A673 (cell line): ENCODE data around the gene UCN. TPM values are rescaled to one million over a fixed set of nuclear protein-coding genes. Genes with fewer than 3 reads are reported as not detected.

Experiments used
- BruUV-seq: library from RNA; stranded (reverse); fragments of 400-500 nt; replicated peaks from 2 replicates; lab custom pipeline; 2021; lab: Mats Ljungman, UMichigan
- CTCF ChIA-PET: fragments of 300-600 bp; sonication (Branson Sonifier 250); formaldehyde crosslinking; loops from one replicate; lab custom pipeline; 2022; ENCODE audit warnings: antibody characterized with exemption; lab: Charles Lee
- POLR2A ChIA-PET: fragments of 300-600 bp; sonication (Branson Sonifier 250); formaldehyde crosslinking; loops from one replicate; lab custom pipeline; 2022; ENCODE audit warnings: antibody characterized with exemption; ENCODE audit not compliant: low non-redundant PET; lab: Charles Lee
- DNase-seq: peaks from one replicate; pipeline ENCODE4 v3.0.0-alpha.2; 2015; ENCODE audit warnings: low spot score
- H3K27ac ChIP-seq: fragments of 200-600 bp; sonication (generic); 2 replicates; pipeline ENCODE4 v1.5.1; 2016; ENCODE audit warnings: mixed run types, low read depth, mild to moderate bottlenecking, mixed read lengths, antibody characterized with exemption, low read length; ENCODE audit not compliant: poor library complexity, severe bottlenecking
- H3K27me3 ChIP-seq: fragments of 200-600 bp; sonication (generic); replicated peaks from 2 replicates; pipeline ENCODE4 v1.6.1; 2017; ENCODE audit warnings: mixed run types, low read depth, mild to moderate bottlenecking, mixed read lengths, antibody characterized with exemption, low read length; ENCODE audit not compliant: insufficient read depth, poor library complexity
- H3K36me3 ChIP-seq: fragments of 200-600 bp; sonication (generic); 2 replicates; pipeline ENCODE4 v1.6.1; 2016; ENCODE audit warnings: mixed run types, mild to moderate bottlenecking, mixed read lengths, antibody characterized with exemption, low read length; ENCODE audit not compliant: insufficient read depth, poor library complexity, severe bottlenecking
- H3K4me1 ChIP-seq: fragments of 200-600 bp; sonication (generic); 2 replicates; pipeline ENCODE4 v1.6.1; 2017; ENCODE audit warnings: mixed run types, mild to moderate bottlenecking, mixed read lengths, antibody characterized with exemption, low read length; ENCODE audit not compliant: insufficient read depth, poor library complexity, severe bottlenecking
- H3K4me3 ChIP-seq: fragments of 200-600 bp; sonication (generic); 2 replicates; pipeline ENCODE4 v1.5.1; 2016; ENCODE audit warnings: low read depth, mixed run types, mild to moderate bottlenecking, mixed read lengths, low read length; ENCODE audit not compliant: poor library complexity, severe bottlenecking
- H3K9me3 ChIP-seq: fragments of 200-600 bp; sonication (generic); 2 replicates; pipeline ENCODE4 v1.6.1; 2016; ENCODE audit warnings: mixed run types, low read depth, mild to moderate bottlenecking, mixed read lengths, antibody characterized with exemption, low read length; ENCODE audit not compliant: poor library complexity, severe bottlenecking
- EZH2 ChIP-seq: fragments of 200-600 bp; sonication (generic); IDR thresholded peaks from 2 replicates; pipeline ENCODE4 v1.6.1; 2017; ENCODE audit warnings: borderline replicate concordance, low read depth, mild to moderate bottlenecking, mixed read lengths, antibody characterized with exemption, low read length; ENCODE audit not compliant: poor library complexity, severe bottlenecking
- intact Hi-C: fragments of 100-400 bp; cut with micrococcal nuclease; formaldehyde crosslinking; loops from one replicate; pipeline ENCODE4 v1.10.0; 2022; ENCODE audit not compliant: unreplicated experiment
- total RNA-seq: library from RNA; stranded (reverse); gene quantifications from 2 replicates; pipeline ENCODE4 v1.2.3, GENCODE V29; 2021
- TF ChIP-seq, protein P1 (sequence below): fragments of 300-800, 200-600 bp; sonication (generic); conservative IDR thresholded peaks from 2 replicates; pipeline ENCODE4 v1.5.1; 2017; ENCODE audit warnings: low read depth, mild to moderate bottlenecking, antibody characterized with exemption, low read length, moderate library complexity, mixed read lengths

UCN gene
- total RNA-seq, 1 experiment from 2014 or later = 0.64 TPM

DNA sequence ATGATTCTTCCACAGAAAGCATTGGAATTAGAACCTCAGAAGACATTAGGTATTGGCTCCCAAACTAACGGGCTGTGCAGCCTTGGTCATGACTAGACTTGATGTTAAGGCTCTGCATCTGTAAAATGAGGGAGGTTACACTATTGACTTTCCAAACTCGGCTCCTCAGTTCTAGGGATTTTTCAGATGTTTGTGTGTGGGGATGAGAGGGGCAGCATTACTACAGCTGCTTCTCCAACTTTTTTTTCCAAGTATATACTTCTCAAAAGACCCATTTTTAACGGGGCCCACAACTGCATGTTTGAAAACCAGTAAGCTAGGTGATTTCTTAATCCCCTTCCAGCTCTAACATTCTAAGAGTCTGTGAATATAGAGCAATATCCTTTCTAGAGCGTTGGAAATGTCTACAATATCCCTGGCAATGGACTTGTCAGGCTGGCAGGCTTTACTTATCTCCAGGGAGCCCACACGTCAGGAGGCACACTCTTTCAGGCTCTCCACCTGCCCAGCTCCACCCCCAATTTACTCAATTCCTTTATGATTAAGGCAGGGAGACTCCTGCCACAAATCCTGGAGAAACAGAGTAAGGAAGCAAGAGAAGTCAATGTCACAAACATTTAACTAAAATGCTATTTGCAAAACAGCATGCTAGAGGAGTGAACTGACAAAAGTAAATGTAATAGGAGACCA lies 15.5 kb upstream of the UCN start:
- ChIA-PET POLR2A (interaction anchor here (0.5 kb wide), 1 partner anchor 17 kb away, joined by 5 read pairs; no protein-coding TSS in a partner anchor), CTCF (interaction anchor here (1.0 kb wide), 1 partner anchor 44 kb away, joined by 4 read pairs; no protein-coding TSS in a partner anchor)
- Histone ChIP-seq H3K36me3 (peaks cover 25% of the 10 kb centered on the region), H3K4me1 (peaks cover 6% of the 10 kb centered on the region), H3K9me3 (no peaks in the 10 kb centered on the region), H3K27me3 (no peaks in the 10 kb centered on the region), H3K27ac (peak overlapping the region; percentile 96), H3K4me3 (peak overlapping the region; percentile 65)
- intact Hi-C loops = no loop called here
- TF ChIP-seq, protein P1, sequence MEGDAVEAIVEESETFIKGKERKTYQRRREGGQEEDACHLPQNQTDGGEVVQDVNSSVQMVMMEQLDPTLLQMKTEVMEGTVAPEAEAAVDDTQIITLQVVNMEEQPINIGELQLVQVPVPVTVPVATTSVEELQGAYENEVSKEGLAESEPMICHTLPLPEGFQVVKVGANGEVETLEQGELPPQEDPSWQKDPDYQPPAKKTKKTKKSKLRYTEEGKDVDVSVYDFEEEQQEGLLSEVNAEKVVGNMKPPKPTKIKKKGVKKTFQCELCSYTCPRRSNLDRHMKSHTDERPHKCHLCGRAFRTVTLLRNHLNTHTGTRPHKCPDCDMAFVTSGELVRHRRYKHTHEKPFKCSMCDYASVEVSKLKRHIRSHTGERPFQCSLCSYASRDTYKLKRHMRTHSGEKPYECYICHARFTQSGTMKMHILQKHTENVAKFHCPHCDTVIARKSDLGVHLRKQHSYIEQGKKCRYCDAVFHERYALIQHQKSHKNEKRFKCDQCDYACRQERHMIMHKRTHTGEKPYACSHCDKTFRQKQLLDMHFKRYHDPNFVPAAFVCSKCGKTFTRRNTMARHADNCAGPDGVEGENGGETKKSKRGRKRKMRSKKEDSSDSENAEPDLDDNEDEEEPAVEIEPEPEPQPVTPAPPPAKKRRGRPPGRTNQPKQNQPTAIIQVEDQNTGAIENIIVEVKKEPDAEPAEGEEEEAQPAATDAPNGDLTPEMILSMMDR = no peak
- TF ChIP-seq EZH2 = no peak
- no TSS peak for BruUV-seq
- no peak for DNase-seq

DNA sequence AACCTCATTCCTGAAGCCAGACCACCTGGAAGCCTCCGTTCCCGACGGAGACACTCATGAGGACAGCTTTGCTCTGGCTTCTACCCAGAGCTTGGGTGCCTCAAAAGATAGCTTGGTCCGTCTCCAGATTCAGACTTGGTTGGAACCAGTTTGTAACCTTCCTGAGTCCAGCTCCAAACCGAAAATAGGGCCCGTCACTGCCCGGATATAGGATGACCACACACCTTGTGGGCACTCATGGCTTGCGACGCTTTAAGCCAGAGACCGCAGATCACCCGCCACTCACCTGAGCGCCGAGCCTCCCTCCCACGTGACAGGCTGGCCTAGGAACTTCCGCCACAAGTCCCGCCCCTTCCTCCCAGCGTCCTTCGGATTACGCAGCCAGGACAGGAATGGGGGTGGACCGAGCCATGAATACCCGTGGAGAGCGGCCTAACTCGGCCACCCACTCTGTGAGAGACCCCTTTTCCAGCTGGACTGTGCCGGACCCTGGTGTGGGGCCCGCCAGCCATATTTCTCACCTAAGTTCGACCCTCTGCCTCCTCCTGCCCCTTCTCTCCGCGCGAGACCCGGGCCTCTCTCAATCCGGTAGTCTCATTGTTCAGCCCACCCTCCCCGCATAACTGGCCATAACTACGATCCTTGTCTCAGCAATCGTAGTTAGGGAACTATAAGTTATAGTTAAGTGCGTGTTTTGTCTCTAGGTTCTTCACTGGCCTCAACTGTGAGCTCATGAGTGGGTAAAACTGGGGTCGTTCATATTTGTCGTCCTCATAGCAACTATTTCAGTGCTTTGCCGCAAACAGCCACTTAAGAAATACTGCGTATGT lies 14.7 kb upstream of the UCN start, which contains the start of gene MPV17:
TSS of gene MPV17 (minus strand) at position 332 of the 830 bp plus-strand sequence. CDS start 580 bp downstream, outside the sequence.
- Histone ChIP-seq H3K9me3 (no peaks in the 10 kb centered on the region), H3K36me3 (peaks cover 17% of the 10 kb centered on the region), H3K27me3 (no peaks in the 10 kb centered on the region), H3K4me1 (peaks cover 6% of the 10 kb centered on the region), H3K27ac (peak within 1 kb of the TSS; percentile 96), H3K4me3 (peak within 1 kb of the TSS; percentile 65)
- TSS peak; percentile 96 for BruUV-seq
- peak; percentile 92 for DNase-seq
- CTCF ChIA-PET = interaction anchor here (0.6 to 1.0 kb wide), 2 partner anchors 44 to 198 kb away, joined by 4 to 6 read pairs; no protein-coding TSS in a partner anchor
- POLR2A ChIA-PET = interaction anchor here (0.5 kb wide), 1 partner anchor 17 kb away, joined by 5 read pairs; no protein-coding TSS in a partner anchor
- TF ChIP-seq EZH2 = no peak
- TF ChIP-seq, protein P1 = no peak
- intact Hi-C loops = no loop called here

DNA sequence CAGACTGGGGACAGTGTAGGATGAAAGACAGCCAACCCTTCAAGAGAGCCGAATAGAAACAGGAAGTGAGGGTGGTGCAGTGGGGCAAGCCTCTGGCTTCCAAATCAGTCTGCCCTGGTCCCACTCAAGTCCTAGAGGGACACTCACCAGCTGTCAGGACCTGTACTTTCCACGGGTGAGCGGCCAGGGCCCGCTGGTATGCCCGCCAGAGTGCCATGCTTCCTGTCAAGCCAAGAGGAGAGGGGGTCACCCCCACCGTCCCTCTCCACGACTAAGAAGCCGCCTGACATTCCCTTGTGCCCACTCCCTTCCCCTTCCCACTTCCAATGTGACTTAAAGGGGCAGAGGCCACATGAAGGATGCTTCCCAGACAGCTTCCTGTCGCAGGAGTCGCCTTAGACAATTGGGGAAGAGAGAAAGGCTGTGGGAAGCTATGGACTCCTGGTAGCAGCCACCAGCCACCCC lies 14.1 kb upstream of the UCN start:
- Histone ChIP-seq H3K27ac (peak overlapping the region; percentile 96), H3K4me3 (peak overlapping the region; percentile 65), H3K27me3 (no peaks in the 10 kb centered on the region), H3K9me3 (no peaks in the 10 kb centered on the region), H3K36me3 (peaks cover 15% of the 10 kb centered on the region), H3K4me1 (peaks cover 6% of the 10 kb centered on the region)
- no peak for DNase-seq
- ChIA-PET CTCF (interaction anchor here (0.6 kb wide), 1 partner anchor 197 kb away, joined by 6 read pairs; no protein-coding TSS in a partner anchor), POLR2A (no interaction called here)
- TSS peak; percentile 70 for BruUV-seq
- intact Hi-C loops = no loop called here
- TF ChIP-seq, protein P1 = no peak
- no peak for TF ChIP-seq EZH2
